GM23338 (cell line): ENCODE data around the gene PITRM1. TPM values are rescaled to one million over a fixed set of nuclear protein-coding genes. Genes with fewer than 3 reads are reported as not detected.

Experiments used
- ATAC-seq: fragments of 200-7000 bp; cut with Tn5 transposase; 3 replicates; pipeline ENCODE4 v1.9.1; 2020
- DNase-seq: peaks from one replicate; pipeline ENCODE4 v3.0.0-alpha.2; 2015; ENCODE audit warnings: low spot score
- H2AFZ ChIP-seq: fragments of 200-600 bp; sonication (generic); 2 replicates; pipeline ENCODE4 v1.8.0; 2016; ENCODE audit warnings: antibody characterized with exemption, mild to moderate bottlenecking, moderate library complexity
- H3F3A ChIP-seq: fragments of 200-600 bp; sonication (generic); replicated peaks from 2 replicates; pipeline ENCODE4 v1.8.0; 2017; ENCODE audit warnings: antibody characterized with exemption, mixed run types, low read depth
- H3K27ac ChIP-seq: fragments of 200-600 bp; sonication (generic); 2 replicates; pipeline ENCODE4 v1.6.1; 2016; ENCODE audit warnings: low read depth
- H3K27me3 ChIP-seq: fragments of 200-600 bp; sonication (generic); 2 replicates; pipeline ENCODE4 v1.8.0; 2016; ENCODE audit warnings: mild to moderate bottlenecking, mixed run types, moderate library complexity; ENCODE audit not compliant: insufficient read depth
- H3K36me3 ChIP-seq: fragments of 200-600 bp; sonication (generic); 2 replicates; pipeline ENCODE4 v1.8.0; 2016; ENCODE audit warnings: mild to moderate bottlenecking; ENCODE audit not compliant: insufficient read depth
- H3K4me1 ChIP-seq: fragments of 200-600 bp; sonication (generic); 2 replicates; pipeline ENCODE4 v1.8.0; 2016; ENCODE audit warnings: mild to moderate bottlenecking, moderate library complexity; ENCODE audit not compliant: insufficient read depth
- H3K4me2 ChIP-seq: fragments of 200-600 bp; sonication (generic); 2 replicates; pipeline ENCODE4 v1.7.1; 2017; ENCODE audit warnings: mixed run types
- H3K4me3 ChIP-seq: fragments of 200-600 bp; sonication (generic); 2 replicates; pipeline ENCODE4 v1.6.1; 2016; ENCODE audit warnings: mixed run types
- H3K79me2 ChIP-seq: fragments of 200-600 bp; sonication (generic); replicated peaks from 2 replicates; pipeline ENCODE4 v1.8.0; 2017; ENCODE audit warnings: mild to moderate bottlenecking; ENCODE audit not compliant: insufficient read depth
- H3K9me2 ChIP-seq: fragments of 200-600 bp; sonication (generic); 2 replicates; pipeline ENCODE4 v1.8.0; 2017; ENCODE audit not compliant: insufficient read depth
- H4K20me1 ChIP-seq: fragments of 200-600 bp; sonication (generic); replicated peaks from 2 replicates; pipeline ENCODE4 v1.8.0; 2017; ENCODE audit warnings: mild to moderate bottlenecking; ENCODE audit not compliant: insufficient read depth
- H3K27ac Mint-ChIP-seq: 2 replicates; pipeline ENCODE4 v1.8.0; 2020; ENCODE audit warnings: inconsistent platforms, mild to moderate bottlenecking, moderate library complexity, mixed read lengths
- H3K27me3 Mint-ChIP-seq: 3 replicates; pipeline ENCODE4 v1.8.0; 2022; ENCODE audit warnings: low read depth, mild to moderate bottlenecking, moderate library complexity, mixed read lengths, inconsistent platforms; ENCODE audit not compliant: insufficient read depth, poor library complexity
- H3K36me3 Mint-ChIP-seq: 3 replicates; pipeline ENCODE4 v1.8.0; 2021; ENCODE audit warnings: low read depth, mild to moderate bottlenecking, inconsistent platforms, moderate library complexity, mixed read lengths
- H3K4me1 Mint-ChIP-seq: 3 replicates; pipeline ENCODE4 v1.8.0; 2020; ENCODE audit warnings: mild to moderate bottlenecking, inconsistent platforms, mixed read lengths
- H3K4me3 Mint-ChIP-seq: 3 replicates; pipeline ENCODE4 v1.8.0; 2021; ENCODE audit warnings: moderate library complexity, mild to moderate bottlenecking, inconsistent platforms, mixed read lengths
- H3K9me3 Mint-ChIP-seq: 3 replicates; pipeline ENCODE4 v1.8.0; 2020; ENCODE audit warnings: moderate library complexity, mild to moderate bottlenecking, inconsistent platforms, mixed read lengths
- ETS1 ChIP-seq: IDR thresholded peaks from 2 replicates; pipeline ENCODE4 v1.6.1; 2016; ENCODE audit warnings: antibody characterized with exemption
- EZH2 ChIP-seq: fragments of 200-600 bp; sonication (generic); IDR thresholded peaks from one replicate; pipeline ENCODE4 v1.8.0; 2017; ENCODE audit warnings: antibody characterized with exemption, mild to moderate bottlenecking, low read depth; ENCODE audit not compliant: unreplicated experiment
- EZH2phosphoT487 ChIP-seq: fragments of 200-600 bp; sonication (generic); IDR thresholded peaks from one replicate; pipeline ENCODE4 v1.8.1; 2018; ENCODE audit warnings: antibody characterized with exemption; ENCODE audit not compliant: unreplicated experiment
- JUNB ChIP-seq: IDR thresholded peaks from one replicate; pipeline ENCODE4 v1.6.1; 2016; ENCODE audit warnings: antibody characterized with exemption; ENCODE audit not compliant: unreplicated experiment
- POLR2AphosphoS5 ChIP-seq: IDR thresholded peaks from 2 replicates; pipeline ENCODE4 v1.6.1; 2016; ENCODE audit warnings: antibody characterized with exemption, low read depth
- REST ChIP-seq: IDR thresholded peaks from one replicate; pipeline ENCODE4 v1.6.1; 2018; ENCODE audit warnings: antibody characterized with exemption; ENCODE audit not compliant: unreplicated experiment
- STAT1 ChIP-seq: IDR thresholded peaks from one replicate; pipeline ENCODE4 v1.6.1; 2016; ENCODE audit warnings: antibody characterized with exemption; ENCODE audit not compliant: unreplicated experiment
- polyA plus RNA-seq: library from polyadenylated mRNA; unstranded; fragments of >200 nt; fragmentation: Nextera tagmentation; extraction: Ambion mirVana; gene quantifications from 2 replicates; pipeline ENCODE4 v1.2.1, GENCODE V29; 2016
- total RNA-seq: library from RNA; depleted of rRNA; stranded (reverse); fragments of >200 nt; shearing (Covaris generic); gene quantifications from 2 replicates; pipeline ENCODE4 v1.2.3, GENCODE V29; 2014

Gene PITRM1
- total and polyA plus RNA-seq, 2 experiments from 2014 or later = 29.0 to 33.0 TPM

GRCh38 chr10:3203016-3203811 lies 30.6 kb upstream of the PITRM1 start:
- H3K27ac Mint-ChIP-seq = no peak overlapping the region
- no peaks in the 10 kb centered on the region for H3F3A ChIP-seq
- no peak overlapping the region for H2AFZ ChIP-seq
- H3K27me3 Mint-ChIP-seq = no peaks in the 10 kb centered on the region
- no peaks in the 10 kb centered on the region for H3K4me1 ChIP-seq
- H3K27me3 ChIP-seq = no peaks in the 10 kb centered on the region
- ATAC-seq = no peak
- H3K9me3 Mint-ChIP-seq = no peaks in the 10 kb centered on the region
- no peak for TF ChIP-seq REST
- no peak for TF ChIP-seq ETS1
- no peak for TF ChIP-seq STAT1
- TF ChIP-seq POLR2AphosphoS5 = no peak
- no peak for TF ChIP-seq EZH2phosphoT487
- H3K36me3 Mint-ChIP-seq = no peaks in the 10 kb centered on the region; the same call in 2 of the 3 replicates
- no peak overlapping the region for H3K4me2 ChIP-seq
- H3K27ac ChIP-seq = no peak overlapping the region
- DNase-seq = no peak
- H3K4me3 Mint-ChIP-seq = no peak overlapping the region
- no peaks in the 10 kb centered on the region for H3K79me2 ChIP-seq
- peaks cover 9% of the 10 kb centered on the region for H3K4me1 Mint-ChIP-seq
- no peaks in the 10 kb centered on the region for H4K20me1 ChIP-seq
- H3K4me3 ChIP-seq = no peak overlapping the region
- H3K36me3 ChIP-seq = no peaks in the 10 kb centered on the region
- H3K9me2 ChIP-seq = no peaks in the 10 kb centered on the region

- DNase-seq = no peak
- peaks cover 17% of the 10 kb centered on the region for H3K4me1 Mint-ChIP-seq
- H3K4me1 ChIP-seq = no peaks in the 10 kb centered on the region
- no peaks in the 10 kb centered on the region for H3K9me2 ChIP-seq
- ATAC-seq = no peak
- peak overlapping the region; percentile 90 for H2AFZ ChIP-seq
- H3K27ac Mint-ChIP-seq = peak overlapping the region; percentile 74; the same call in 1 of the 2 replicates
- no peak overlapping the region for H3K4me2 ChIP-seq
- H3K4me3 ChIP-seq = no peak overlapping the region
- H3K27ac ChIP-seq = no peak overlapping the region
- H3K27me3 Mint-ChIP-seq = peaks cover 4% of the 10 kb centered on the region
- no peaks in the 10 kb centered on the region; the same call in 2 of the 3 replicates for H3K36me3 Mint-ChIP-seq
- no peak for TF ChIP-seq EZH2
- TF ChIP-seq JUNB = no peak
- no peaks in the 10 kb centered on the region for H3K36me3 ChIP-seq
- no peaks in the 10 kb centered on the region for H4K20me1 ChIP-seq
- H3K4me3 Mint-ChIP-seq = no peak overlapping the region
- no peaks in the 10 kb centered on the region for H3K79me2 ChIP-seq
- no peaks in the 10 kb centered on the region for H3F3A ChIP-seq
- no peaks in the 10 kb centered on the region for H3K9me3 Mint-ChIP-seq
- no peaks in the 10 kb centered on the region for H3K27me3 ChIP-seq
These were observed 29.2 kb upstream of the PITRM1 start for GRCh38 chr10:3201796-3202195.
